ENCODE data around the gene CCDC148. TPM values are rescaled to one million over a fixed set of nuclear protein-coding genes. Genes with fewer than 3 reads are reported as not detected.
"Not testable (repeated sequence)": the region's sequence is repeated elsewhere in the genome, so short reads cannot be mapped to it uniquely, and the experiment has no call there.

Gene CCDC148
- total and polyA plus RNA-seq, 2 donors (not counting 1 experiment from before 2014, with no cell fraction given) = not detected

DNA sequence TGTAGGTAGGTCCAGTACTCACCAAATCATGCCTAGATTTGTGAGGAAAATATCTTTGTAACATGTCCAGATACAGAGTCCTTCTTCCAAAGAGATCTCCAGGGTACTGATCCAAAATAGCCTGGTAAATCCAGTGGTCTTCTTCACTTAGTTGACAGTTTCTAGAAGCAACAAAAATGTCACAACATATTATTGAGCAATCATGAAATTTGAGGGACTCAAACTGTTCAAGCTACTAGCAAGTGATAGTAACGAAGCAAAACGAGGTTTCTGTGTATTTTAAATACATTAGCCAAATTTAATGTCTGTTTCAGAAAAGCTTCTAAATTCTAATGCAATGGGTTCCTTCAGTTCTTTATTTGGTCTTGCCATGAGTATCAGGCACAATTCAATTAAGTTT, 142.8 kb downstream of the CCDC148 start:
- H3K27me3 Mint-ChIP-seq = no peaks in the 10 kb centered on the region

DNA sequence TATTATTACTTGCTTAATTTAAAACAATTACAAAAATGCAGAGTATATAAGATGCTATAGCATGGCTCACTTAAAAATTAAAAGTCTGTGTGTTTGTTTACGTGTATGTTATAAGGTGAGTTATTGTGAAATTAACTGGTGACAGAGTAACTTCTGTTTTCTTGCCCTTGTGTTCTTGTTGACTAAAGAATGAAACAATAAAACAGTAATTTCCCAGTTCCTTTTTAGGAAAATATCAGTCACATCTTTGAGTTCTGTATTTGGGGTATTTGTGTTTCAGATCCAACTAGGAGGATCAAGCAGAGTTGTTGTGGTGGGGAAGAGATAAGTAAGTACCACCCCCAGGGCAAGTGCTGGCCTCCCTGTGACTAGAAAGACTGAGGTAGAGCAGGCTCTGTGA, 143.6 kb downstream of the CCDC148 start:
- Mint-ChIP-seq H3K9me3 (ENCODE audit: insufficient read depth) (no peaks in the 10 kb centered on the region), H3K27me3 (no peaks in the 10 kb centered on the region), H3K4me3 (no peak overlapping the region), H3K27ac (no peak overlapping the region), H3K4me1 (peaks cover 4% of the 10 kb centered on the region)
- intact Hi-C loops (cut with micrococcal nuclease) = no loop called here
- POLR2A ChIA-PET = no interaction called here
- Histone ChIP-seq H3K27me3 (replicated peaks in 1 of 4; ENCODE audit: control extremely low read depth in 1 of 4, control insufficient read depth in 3 of 4, insufficient read depth in 4 of 4, low read length in 3 of 4) (no peaks in the 10 kb centered on the region), H3K36me3 (replicated peaks in 1 of 2; ENCODE audit: control extremely low read depth in 1 of 2, control insufficient read depth in 1 of 2, extremely low read depth in 1 of 2, insufficient read depth in 2 of 2, low read length in 1 of 2) (no peaks in the 10 kb centered on the region), H4K20me1 (ENCODE audit: control insufficient read depth, insufficient read depth, low read length, poor library complexity, severe bottlenecking) (no peaks in the 10 kb centered on the region), H3K4me3 (ENCODE audit: control extremely low read depth in 1 of 5, extremely low read depth in 1 of 5, insufficient read depth in 1 of 5, low read depth in 2 of 5, low read length in 4 of 5) (no peak overlapping the region), H3K4me1 (ENCODE audit: control insufficient read depth in 2 of 2, insufficient read depth in 2 of 2, low read length in 2 of 2) (no peaks in the 10 kb centered on the region), H2AFZ (ENCODE audit: insufficient read depth, low read depth, low read length, poor library complexity, severe bottlenecking) (no peak overlapping the region), H3K9me3 (ENCODE audit: control extremely low read depth in 1 of 3, control insufficient read depth in 2 of 3, insufficient read depth in 1 of 3, low read length in 2 of 3) (peaks cover 0 to 7% (median 0%) of the 10 kb centered on the region in 3 donors), H3K4me2 (replicated peaks; ENCODE audit: low read depth, low read length, poor library complexity, severe bottlenecking) (no peak overlapping the region), H3K79me2 (ENCODE audit: control insufficient read depth, insufficient read depth, low read length) (no peaks in the 10 kb centered on the region), H3K9ac (ENCODE audit: low read length) (no peak overlapping the region), H3K27ac (ENCODE audit: low read length in 2 of 2) (no peak overlapping the region)
- no CpG with 5 or more reads among the region's 1 CpG for WGBS (ENCODE audit: insufficient coverage)
- ATAC-seq (ENCODE audit: low read depth) (no peak), DNase-seq (no peak)
- TF ChIP-seq EZH2 (IDR thresholded peaks at IDR 0.05; ENCODE audit: borderline replicate concordance, insufficient read depth, low read depth, low read length, poor library complexity, severe bottlenecking) = no peak
- TF ChIP-seq, protein P1, sequence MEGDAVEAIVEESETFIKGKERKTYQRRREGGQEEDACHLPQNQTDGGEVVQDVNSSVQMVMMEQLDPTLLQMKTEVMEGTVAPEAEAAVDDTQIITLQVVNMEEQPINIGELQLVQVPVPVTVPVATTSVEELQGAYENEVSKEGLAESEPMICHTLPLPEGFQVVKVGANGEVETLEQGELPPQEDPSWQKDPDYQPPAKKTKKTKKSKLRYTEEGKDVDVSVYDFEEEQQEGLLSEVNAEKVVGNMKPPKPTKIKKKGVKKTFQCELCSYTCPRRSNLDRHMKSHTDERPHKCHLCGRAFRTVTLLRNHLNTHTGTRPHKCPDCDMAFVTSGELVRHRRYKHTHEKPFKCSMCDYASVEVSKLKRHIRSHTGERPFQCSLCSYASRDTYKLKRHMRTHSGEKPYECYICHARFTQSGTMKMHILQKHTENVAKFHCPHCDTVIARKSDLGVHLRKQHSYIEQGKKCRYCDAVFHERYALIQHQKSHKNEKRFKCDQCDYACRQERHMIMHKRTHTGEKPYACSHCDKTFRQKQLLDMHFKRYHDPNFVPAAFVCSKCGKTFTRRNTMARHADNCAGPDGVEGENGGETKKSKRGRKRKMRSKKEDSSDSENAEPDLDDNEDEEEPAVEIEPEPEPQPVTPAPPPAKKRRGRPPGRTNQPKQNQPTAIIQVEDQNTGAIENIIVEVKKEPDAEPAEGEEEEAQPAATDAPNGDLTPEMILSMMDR (IDR thresholded peaks at IDR 0.05) = no peak
- CTCF ChIA-PET = no interaction called here

More for the DNA sequence above, 142.8 kb downstream of the CCDC148 start:
- H3K4me3 Mint-ChIP-seq = no peak overlapping the region
- Histone ChIP-seq H3K9me3 (ENCODE audit: control extremely low read depth in 1 of 3, control insufficient read depth in 2 of 3, insufficient read depth in 1 of 3, low read length in 2 of 3) (peaks cover 0 to 7% (median 0%) of the 10 kb centered on the region in 3 donors), H3K4me2 (replicated peaks; ENCODE audit: low read depth, low read length, poor library complexity, severe bottlenecking) (no peak overlapping the region), H2AFZ (ENCODE audit: insufficient read depth, low read depth, low read length, poor library complexity, severe bottlenecking) (no peak overlapping the region), H3K4me3 (ENCODE audit: control extremely low read depth in 1 of 5, extremely low read depth in 1 of 5, insufficient read depth in 1 of 5, low read depth in 2 of 5, low read length in 4 of 5) (no peak overlapping the region), H3K79me2 (ENCODE audit: control insufficient read depth, insufficient read depth, low read length) (no peaks in the 10 kb centered on the region), H3K27ac (ENCODE audit: low read length in 2 of 2) (no peak overlapping the region), H3K9ac (ENCODE audit: low read length) (no peak overlapping the region), H3K27me3 (replicated peaks in 1 of 4; ENCODE audit: control extremely low read depth in 1 of 4, control insufficient read depth in 3 of 4, insufficient read depth in 4 of 4, low read length in 3 of 4) (no peaks in the 10 kb centered on the region), H3K4me1 (ENCODE audit: control insufficient read depth in 2 of 2, insufficient read depth in 2 of 2, low read length in 2 of 2) (no peaks in the 10 kb centered on the region), H4K20me1 (ENCODE audit: control insufficient read depth, insufficient read depth, low read length, poor library complexity, severe bottlenecking) (no peaks in the 10 kb centered on the region), H3K36me3 (replicated peaks in 1 of 2; ENCODE audit: control extremely low read depth in 1 of 2, control insufficient read depth in 1 of 2, extremely low read depth in 1 of 2, insufficient read depth in 2 of 2, low read length in 1 of 2) (no peaks in the 10 kb centered on the region)
- POLR2A ChIA-PET = no interaction called here
- CTCF ChIA-PET = no interaction called here
- H3K4me1 Mint-ChIP-seq = peaks cover 4% of the 10 kb centered on the region
- DNase-seq = no peak
- intact Hi-C loops (cut with micrococcal nuclease) = no loop called here
- no peak for ATAC-seq (ENCODE audit: low read depth)
- no peaks in the 10 kb centered on the region for H3K9me3 Mint-ChIP-seq (ENCODE audit: insufficient read depth)
- TF ChIP-seq EZH2 (IDR thresholded peaks at IDR 0.05; ENCODE audit: borderline replicate concordance, insufficient read depth, low read depth, low read length, poor library complexity, severe bottlenecking) = no peak
- TF ChIP-seq, protein P1 (IDR thresholded peaks at IDR 0.05) = no peak
- no peak overlapping the region for H3K27ac Mint-ChIP-seq
- no CpG with 5 or more reads among the region's 2 CpGs for WGBS (ENCODE audit: insufficient coverage)

DNA sequence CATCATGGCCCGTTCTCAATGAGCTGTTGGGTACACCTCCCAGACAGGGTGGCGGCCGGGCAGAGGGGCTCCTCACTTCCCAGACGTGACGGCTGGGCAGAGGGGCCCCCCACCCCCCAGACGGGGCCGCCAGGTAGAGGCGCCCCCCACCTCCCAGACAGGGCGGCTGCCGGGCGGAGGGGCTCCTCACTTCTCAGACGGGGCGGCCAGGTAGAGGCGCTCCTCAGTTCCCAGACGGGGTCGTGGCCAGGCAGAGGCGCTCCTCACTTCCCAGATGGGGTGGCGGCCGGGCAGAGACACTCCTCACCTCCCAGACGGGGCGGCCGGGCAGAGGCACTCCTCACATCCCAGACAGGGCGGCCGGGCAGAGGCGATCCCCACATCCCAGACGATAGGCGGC, 146.1 kb downstream of the CCDC148 start:
- H3K27me3 ChIP-seq (replicated peaks in 1 of 4; ENCODE audit: control extremely low read depth in 1 of 4, control insufficient read depth in 3 of 4, insufficient read depth in 4 of 4, low read length in 3 of 4); DNase-seq; H3K27ac ChIP-seq (ENCODE audit: low read length in 2 of 2); H3K9ac ChIP-seq (ENCODE audit: low read length); H3K4me1 Mint-ChIP-seq; H3K4me3 Mint-ChIP-seq; ATAC-seq (ENCODE audit: low read depth); H3K4me2 ChIP-seq (replicated peaks; ENCODE audit: low read depth, low read length, poor library complexity, severe bottlenecking); H3K4me1 ChIP-seq (ENCODE audit: control insufficient read depth in 2 of 2, insufficient read depth in 2 of 2, low read length in 2 of 2); POLR2A ChIA-PET; H3K27ac Mint-ChIP-seq; H3K27me3 Mint-ChIP-seq; H2AFZ ChIP-seq (ENCODE audit: insufficient read depth, low read depth, low read length, poor library complexity, severe bottlenecking); H4K20me1 ChIP-seq (ENCODE audit: control insufficient read depth, insufficient read depth, low read length, poor library complexity, severe bottlenecking); H3K4me3 ChIP-seq (ENCODE audit: control extremely low read depth in 1 of 5, extremely low read depth in 1 of 5, insufficient read depth in 1 of 5, low read depth in 2 of 5, low read length in 4 of 5); intact Hi-C loops (cut with micrococcal nuclease); H3K79me2 ChIP-seq (ENCODE audit: control insufficient read depth, insufficient read depth, low read length); CTCF ChIA-PET; H3K9me3 ChIP-seq (ENCODE audit: control extremely low read depth in 1 of 3, control insufficient read depth in 2 of 3, insufficient read depth in 1 of 3, low read length in 2 of 3); H3K9me3 Mint-ChIP-seq (ENCODE audit: insufficient read depth); H3K36me3 ChIP-seq (replicated peaks in 1 of 2; ENCODE audit: control extremely low read depth in 1 of 2, control insufficient read depth in 1 of 2, extremely low read depth in 1 of 2, insufficient read depth in 2 of 2, low read length in 1 of 2): not testable (repeated sequence)
- WGBS (ENCODE audit: insufficient coverage) = 94% methylated on average over 21 of the region's 27 CpGs
